ENCODE measurements around the gene GPR179.
A peak's percentile ranks its signal among the peaks of the same experiment; 100 is the strongest.
"Not testable (repeated sequence)": the region's sequence is repeated elsewhere in the genome, so short reads cannot be mapped to it uniquely, and the experiment has no call there.

The GPR179 gene

DNA sequence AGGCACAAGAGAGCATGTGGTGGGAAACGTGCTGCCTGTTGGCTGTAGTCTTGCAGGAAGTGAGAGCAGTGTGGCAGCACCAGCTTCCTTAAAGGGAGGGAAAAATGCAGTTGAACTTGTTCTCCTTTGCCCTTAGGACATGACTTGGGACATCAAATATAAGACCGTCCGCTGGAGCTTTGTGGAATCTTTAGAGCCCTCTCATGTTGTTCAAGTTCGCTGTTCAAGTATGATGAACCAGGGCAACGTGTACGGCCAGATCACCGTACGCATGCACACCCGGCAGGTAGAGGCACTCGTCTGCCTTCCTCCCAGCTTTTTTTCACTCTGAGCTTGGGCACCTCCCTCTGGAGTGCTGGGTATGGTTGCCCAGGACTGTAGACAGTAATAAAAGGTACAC is 23.3 kb downstream of the GPR179 start:
- no peak for TF ChIP-seq ZFP3 (CRISPR knock-in tag; IDR thresholded peaks at IDR 0.05)
- no peak for TF ChIP-seq TOX (CRISPR knock-in tag; IDR thresholded peaks at IDR 0.05; ENCODE audit: borderline replicate concordance)
- no peak for TF ChIP-seq BACH2 (CRISPR knock-in tag; IDR thresholded peaks at IDR 0.05; ENCODE audit: borderline replicate concordance)
- TF ChIP-seq CSRNP3 (CRISPR knock-in tag; IDR thresholded peaks at IDR 0.05): no peak
- no peak for TF ChIP-seq POU6F1 (CRISPR knock-in tag; IDR thresholded peaks at IDR 0.05; ENCODE audit: borderline replicate concordance, low read depth)
- no peak for ATAC-seq

DNA sequence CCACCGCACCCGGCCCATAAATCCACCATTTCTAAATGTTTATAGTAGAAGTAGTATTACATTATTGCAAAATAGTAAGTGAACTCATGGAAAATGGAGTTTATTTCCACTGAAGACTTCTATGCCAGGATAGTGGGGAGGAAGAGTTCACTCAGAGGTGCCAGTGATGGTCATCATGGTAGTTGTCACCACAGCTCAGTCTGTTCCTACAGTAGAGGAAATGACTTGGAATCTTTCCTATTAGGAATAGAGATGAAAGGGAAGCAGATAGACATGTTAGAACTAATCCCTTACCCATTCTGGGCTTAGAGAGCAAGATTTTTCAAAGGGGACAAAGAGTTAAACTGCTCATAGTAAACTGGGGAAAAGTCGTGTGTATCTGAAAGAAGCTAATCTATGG is 26.7 kb downstream of the GPR179 start:
- TF ChIP-seq ZNF70 (CRISPR knock-in tag; IDR thresholded peaks at IDR 0.05): no peak
- ATAC-seq: no peak

DNA sequence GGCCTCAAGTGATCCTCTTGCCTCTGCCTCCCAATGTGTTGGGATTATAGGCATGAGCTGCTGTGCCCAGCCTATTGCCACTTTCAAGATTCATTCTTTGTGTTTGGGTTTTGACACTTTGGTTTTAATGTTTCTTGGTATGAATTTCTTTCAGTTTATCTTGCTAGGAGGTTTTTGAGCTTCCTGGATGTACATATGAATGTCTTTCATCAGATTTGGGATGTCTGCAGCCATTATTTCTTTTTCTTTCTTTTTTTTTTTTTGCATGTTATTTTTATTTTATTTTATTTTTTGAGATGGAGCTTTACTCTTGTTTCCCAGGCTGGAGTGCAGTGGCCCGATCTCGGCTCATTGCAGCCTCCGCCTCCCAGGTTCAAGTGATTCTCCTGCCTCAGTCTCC is 28.3 kb downstream of the GPR179 start:
- TF ChIP-seq PATZ1 (CRISPR knock-in tag; IDR thresholded peaks at IDR 0.05; ENCODE audit: borderline replicate concordance): no peak
- TF ChIP-seq ZFP30 (CRISPR knock-in tag; IDR thresholded peaks at IDR 0.05): no peak
- no peak for TF ChIP-seq ZFP3 (CRISPR knock-in tag; IDR thresholded peaks at IDR 0.05)
- TF ChIP-seq BACH2 (CRISPR knock-in tag; IDR thresholded peaks at IDR 0.05; ENCODE audit: borderline replicate concordance): no peak
- no peak for TF ChIP-seq TSHZ2 (CRISPR knock-in tag; IDR thresholded peaks at IDR 0.05)
- no peak for TF ChIP-seq TOX (CRISPR knock-in tag; IDR thresholded peaks at IDR 0.05; ENCODE audit: borderline replicate concordance)
- no peak for TF ChIP-seq ESRRG (CRISPR knock-in tag; IDR thresholded peaks at IDR 0.05)
- TF ChIP-seq ZNF70 (CRISPR knock-in tag; IDR thresholded peaks at IDR 0.05): no peak
- no peak for TF ChIP-seq CSRNP3 (CRISPR knock-in tag; IDR thresholded peaks at IDR 0.05)
- no peak for TF ChIP-seq ISL1 (CRISPR knock-in tag; IDR thresholded peaks at IDR 0.05)
- TF ChIP-seq ZC3H10 (CRISPR knock-in tag; IDR thresholded peaks at IDR 0.05): no peak
- no peak for TF ChIP-seq POU6F1 (CRISPR knock-in tag; IDR thresholded peaks at IDR 0.05; ENCODE audit: borderline replicate concordance, low read depth)
- TF ChIP-seq RARB (CRISPR knock-in tag; IDR thresholded peaks at IDR 0.05): no peak
- TF ChIP-seq, protein P1, sequence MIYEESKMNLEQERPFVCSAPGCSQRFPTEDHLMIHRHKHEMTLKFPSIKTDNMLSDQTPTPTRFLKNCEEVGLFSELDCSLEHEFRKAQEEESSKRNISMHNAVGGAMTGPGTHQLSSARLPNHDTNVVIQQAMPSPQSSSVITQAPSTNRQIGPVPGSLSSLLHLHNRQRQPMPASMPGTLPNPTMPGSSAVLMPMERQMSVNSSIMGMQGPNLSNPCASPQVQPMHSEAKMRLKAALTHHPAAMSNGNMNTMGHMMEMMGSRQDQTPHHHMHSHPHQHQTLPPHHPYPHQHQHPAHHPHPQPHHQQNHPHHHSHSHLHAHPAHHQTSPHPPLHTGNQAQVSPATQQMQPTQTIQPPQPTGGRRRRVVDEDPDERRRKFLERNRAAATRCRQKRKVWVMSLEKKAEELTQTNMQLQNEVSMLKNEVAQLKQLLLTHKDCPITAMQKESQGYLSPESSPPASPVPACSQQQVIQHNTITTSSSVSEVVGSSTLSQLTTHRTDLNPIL (CRISPR knock-in tag; IDR thresholded peaks at IDR 0.05; ENCODE audit: low read depth): no peak
- no peak for TF ChIP-seq ARNTL (CRISPR knock-in tag; IDR thresholded peaks at IDR 0.05; ENCODE audit: borderline replicate concordance, low read depth)
- no peak for TF ChIP-seq TCF4 (CRISPR knock-in tag; IDR thresholded peaks at IDR 0.05; ENCODE audit: borderline replicate concordance)
- no peak for TF ChIP-seq ZNF565 (CRISPR knock-in tag; conservative IDR thresholded peaks at IDR 0.05; ENCODE audit: low read depth)
- TF ChIP-seq SNAI2 (CRISPR knock-in tag; IDR thresholded peaks at IDR 0.05): no peak
- no peak for TF ChIP-seq OSR1 (CRISPR knock-in tag; IDR thresholded peaks at IDR 0.05)
- ATAC-seq: no peak

- ATAC-seq: peak; percentile 99
Measured at GRCh38 chr17:38296834-38297517, 46.8 kb downstream of the GPR179 start, which contains the start of gene MRPL45. MRPL45 (plus strand) TSS chr17:38297168; CDS start chr17:38297184, 16 bp downstream.

DNA sequence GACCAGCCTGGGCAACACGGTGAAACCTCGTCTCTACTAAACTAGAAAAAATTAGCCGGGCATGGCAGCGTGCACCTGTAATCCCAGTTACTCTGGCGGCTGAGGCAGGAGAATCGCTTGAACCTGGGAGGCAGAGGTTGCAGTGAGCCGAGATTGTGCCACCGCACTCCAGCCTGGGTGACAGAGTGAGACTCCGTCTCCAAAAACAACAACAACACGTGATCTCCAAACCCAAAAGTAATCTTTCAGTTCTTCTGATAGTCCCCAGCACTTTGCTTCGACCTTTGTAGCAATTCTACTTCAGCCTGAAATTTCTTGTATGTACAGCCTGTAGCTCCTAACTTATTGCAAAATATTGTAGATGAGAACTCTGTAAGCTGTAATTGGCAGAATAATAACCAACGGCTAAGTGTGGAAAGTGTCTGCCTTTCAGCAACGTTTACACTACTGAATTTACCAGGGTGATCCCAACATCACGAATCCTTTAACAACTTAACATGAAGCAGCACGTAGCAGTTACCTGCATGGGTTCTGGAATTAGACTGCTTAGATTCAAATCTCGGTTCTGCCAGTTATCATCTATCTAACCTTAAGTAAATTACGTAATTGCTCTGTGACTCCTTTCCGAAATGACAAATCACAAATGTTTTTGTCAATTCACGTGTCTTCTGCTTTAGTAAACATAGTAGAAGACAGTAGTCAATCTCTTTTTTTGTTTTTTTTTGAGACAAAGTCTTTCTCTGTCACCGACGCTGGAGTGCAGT is 48.0 kb downstream of the GPR179 start:
- not testable (repeated sequence) for ATAC-seq

DNA sequence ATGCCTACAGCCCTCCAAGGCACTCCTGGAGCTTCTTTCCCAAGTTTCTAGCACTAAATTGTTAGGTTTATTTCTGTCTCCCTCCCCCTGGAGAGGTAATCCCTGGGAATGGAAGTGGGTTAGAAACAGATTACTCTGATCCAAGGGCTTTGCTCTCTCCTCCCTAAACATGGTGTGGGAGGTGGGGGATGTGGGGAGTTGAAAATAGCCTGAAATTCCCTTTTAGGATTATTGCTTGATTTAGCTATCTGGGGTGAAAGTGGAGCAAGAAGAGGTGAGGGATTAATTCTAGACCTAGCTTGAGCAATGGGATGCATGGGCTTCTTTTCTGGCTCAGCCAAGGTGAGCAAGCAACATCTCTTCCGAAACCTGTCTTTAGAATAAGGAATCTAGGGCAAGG is 54.0 kb downstream of the GPR179 start:
- ATAC-seq: not testable (repeated sequence)

Data from SK-N-SH treated with all-trans-retinoic acid at 6 μM for 48 hours (cell line).